Heart right ventricle (tissue), 16 donors: Measurements from ENCODE around the gene HPRT1. TPM values are rescaled to one million over a fixed set of nuclear protein-coding genes. Genes with fewer than 3 reads are reported as not detected.

Source experiments
- ATAC-seq, 8 donors: fragments of 200-7000 bp; cut with Tn5 transposase; one replicate each; pipeline ENCODE4 v1.9.1; 2020; ENCODE audit warnings: mild to moderate bottlenecking in 8 of 8, moderate library complexity in 8 of 8, moderate number of reproducible peaks in 1 of 8
- DNase-seq, 2 donors: peaks; one replicate each; pipeline ENCODE4 v3.0.0-alpha.2; 2020
- H3K27ac ChIP-seq, 10 donors: fragments of 200-600 bp; sonication (generic) in 2 of 10; one replicate each; pipeline versions ENCODE4 v1.5.0 to v1.8.0; 2020 to 2022; ENCODE audit warnings: mild to moderate bottlenecking in 3 of 10
- H3K27me3 ChIP-seq, 7 donors: fragments of 200-600 bp; one replicate each; pipeline ENCODE4 v1.8.0; 2021 to 2022; ENCODE audit warnings: mild to moderate bottlenecking in 2 of 7
- H3K36me3 ChIP-seq, 9 donors: fragments of 200-600 bp; sonication (generic) in 1 of 9; one replicate each; pipeline versions ENCODE4 v1.5.0 to v1.8.0; 2020 to 2022; ENCODE audit warnings: mild to moderate bottlenecking in 2 of 9
- H3K4me1 ChIP-seq, 9 donors: fragments of 200-600 bp; sonication (generic) in 1 of 9; one replicate each; pipeline versions ENCODE4 v1.5.0 to v1.8.0; 2020 to 2022; ENCODE audit warnings: mild to moderate bottlenecking in 4 of 9
- H3K4me3 ChIP-seq, 10 donors: fragments of 200-600 bp; sonication (generic) in 2 of 10; one replicate each; pipeline versions ENCODE4 v1.5.0 to v1.8.0; 2020 to 2022; ENCODE audit warnings: mild to moderate bottlenecking in 7 of 10, moderate library complexity in 2 of 10
- H3K9me3 ChIP-seq, 11 donors: fragments of 200-600 bp in 10 of 11; sonication (generic) in 2 of 11; one replicate each; pipeline versions ENCODE4 v1.5.0 to v1.8.0; 2013 to 2022; ENCODE audit warnings: mild to moderate bottlenecking in 2 of 11, control low read depth in 1 of 11, moderate library complexity in 1 of 11
- WGBS, 2 donors: extraction: QIAGEN DNeasy Blood & Tissue Kit; methylation state at CpG; one replicate each; pipeline ENCODE4 v1.1.7; 2013; ENCODE audit warnings: inconsistent platforms in 1 of 2; 5-methylcytosine and 5-hydroxymethylcytosine counted together
- intact Hi-C, 10 donors: fragments of 100-400 bp; cut with DNase I; formaldehyde crosslinking; loops; one replicate each; pipeline versions ENCODE4 v1.11.1 to v1.14.2; 2022
- polyA plus RNA-seq, 2 donors: library from polyadenylated mRNA; stranded (reverse); fragments of 200-250 nt; gene quantifications; one replicate each; pipeline ENCODE4 v1.2.3, GENCODE V29; 2013
- total RNA-seq, 10 donors: library from RNA; stranded (reverse); fragmentation: NEBNext Ultra II Directional in 3 of 10; extraction: Animal tissue kit (Norgen Biotek cat#: 25700) in 3 of 10; gene quantifications; one replicate each; pipeline versions ENCODE4 v1.2.1 to v1.2.4, GENCODE V29; 2021 to 2023
- TF ChIP-seq, protein P1 (sequence below), 9 donors: fragments of 200-600 bp; sonication (generic) in 2 of 9; IDR thresholded peaks; one replicate each; pipeline versions ENCODE4 v1.5.0 to v1.8.0; 2021 to 2022; ENCODE audit warnings: antibody characterized with exemption in 9 of 9, mild to moderate bottlenecking in 5 of 9, moderate library complexity in 1 of 9
- donor health status: Arrhythmogenic right ventricular cardiomyopathy.
- donor health status: ischemic (EF 13 %, LVEDD 7.1; RV severe dilation, severe dysfunction).
- donor health status: healthy with polysubstance abuse.
- donor health status: DM: no; HTN: yes; CAD: no.
- donor health status: DM: no; HTN: no; CAD: no.
- donor health status: ischemic (EF 25% LVEDD 6.9; RV normal size, moderate dysfunction).
- donor health status: ischemic (EF 25% LVEDD 5.7; RV mildly dilated, moderate dysfunction).
- donor health status: healthy.
- donor health status: DM: yes; HTN: yes; CAD: no.
- donor health status: Ischemic cardiomyopathy.
- donor health status: ischemic (EF 35%, LVEDD 5.7; RV mildly dilated, moderate dysfunction).
- donor health status: nonischemic (EF 11% LVEDD 7.7; RV severe dilation, severe dysfunction).
- donor health status: DM: yes; HTN: yes; CAD: no.
- donor health status: PGD.
- donor health status: ischemic (EF 29% LVEDD 5.4; RV normal size, mild dysfunction).
- donor health status: nonischemic (EF 23%, LVEDD 6.1; RV moderate dilation, normal function).

Gene HPRT1
- total and polyA plus RNA-seq, 12 donors = 17.0 to 29.6 (median 25.6) TPM

DNA sequence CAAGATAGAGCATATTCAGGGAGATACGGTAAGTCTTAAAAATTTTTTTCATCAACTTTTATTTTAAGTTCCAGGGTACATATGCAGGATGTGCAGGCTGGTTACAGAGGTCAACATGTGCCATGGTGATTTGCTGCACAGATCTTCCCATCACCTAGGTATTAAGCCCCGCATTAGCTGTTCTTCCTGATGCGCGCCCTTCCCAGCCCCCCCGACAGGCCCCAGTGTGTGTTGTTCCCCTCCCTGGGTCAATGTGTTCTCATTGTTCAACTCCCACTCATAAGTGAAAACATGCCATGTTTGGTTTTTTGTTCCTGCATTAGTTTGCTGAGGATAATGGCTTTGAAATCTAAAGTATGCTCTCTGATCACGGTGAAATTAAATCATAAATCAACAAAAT is 64.2 kb downstream of the HPRT1 start:
- Histone ChIP-seq H3K4me1 (peaks cover 0 to 4% (median 0%) of the 10 kb centered on the region in 9 donors), H3K36me3 (no peaks in the 10 kb centered on the region), H3K27me3 (no peaks in the 10 kb centered on the region), H3K4me3 (no peak overlapping the region), H3K27ac (no peak overlapping the region), H3K9me3 (no peaks in the 10 kb centered on the region)
- ATAC-seq (no peak), DNase-seq (no peak)
- TF ChIP-seq, protein P1, sequence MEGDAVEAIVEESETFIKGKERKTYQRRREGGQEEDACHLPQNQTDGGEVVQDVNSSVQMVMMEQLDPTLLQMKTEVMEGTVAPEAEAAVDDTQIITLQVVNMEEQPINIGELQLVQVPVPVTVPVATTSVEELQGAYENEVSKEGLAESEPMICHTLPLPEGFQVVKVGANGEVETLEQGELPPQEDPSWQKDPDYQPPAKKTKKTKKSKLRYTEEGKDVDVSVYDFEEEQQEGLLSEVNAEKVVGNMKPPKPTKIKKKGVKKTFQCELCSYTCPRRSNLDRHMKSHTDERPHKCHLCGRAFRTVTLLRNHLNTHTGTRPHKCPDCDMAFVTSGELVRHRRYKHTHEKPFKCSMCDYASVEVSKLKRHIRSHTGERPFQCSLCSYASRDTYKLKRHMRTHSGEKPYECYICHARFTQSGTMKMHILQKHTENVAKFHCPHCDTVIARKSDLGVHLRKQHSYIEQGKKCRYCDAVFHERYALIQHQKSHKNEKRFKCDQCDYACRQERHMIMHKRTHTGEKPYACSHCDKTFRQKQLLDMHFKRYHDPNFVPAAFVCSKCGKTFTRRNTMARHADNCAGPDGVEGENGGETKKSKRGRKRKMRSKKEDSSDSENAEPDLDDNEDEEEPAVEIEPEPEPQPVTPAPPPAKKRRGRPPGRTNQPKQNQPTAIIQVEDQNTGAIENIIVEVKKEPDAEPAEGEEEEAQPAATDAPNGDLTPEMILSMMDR (IDR thresholded peaks at IDR 0.05) = no peak
- WGBS, 2 donors = 73 to 90% methylated on average over 6 of the region's 6 CpGs
- intact Hi-C loops = loop anchor here in 7 of 10 donors (5.0 to 10.0 kb wide), 3 partner anchors 228 to 261 kb away; no protein-coding TSS in a partner anchor

DNA sequence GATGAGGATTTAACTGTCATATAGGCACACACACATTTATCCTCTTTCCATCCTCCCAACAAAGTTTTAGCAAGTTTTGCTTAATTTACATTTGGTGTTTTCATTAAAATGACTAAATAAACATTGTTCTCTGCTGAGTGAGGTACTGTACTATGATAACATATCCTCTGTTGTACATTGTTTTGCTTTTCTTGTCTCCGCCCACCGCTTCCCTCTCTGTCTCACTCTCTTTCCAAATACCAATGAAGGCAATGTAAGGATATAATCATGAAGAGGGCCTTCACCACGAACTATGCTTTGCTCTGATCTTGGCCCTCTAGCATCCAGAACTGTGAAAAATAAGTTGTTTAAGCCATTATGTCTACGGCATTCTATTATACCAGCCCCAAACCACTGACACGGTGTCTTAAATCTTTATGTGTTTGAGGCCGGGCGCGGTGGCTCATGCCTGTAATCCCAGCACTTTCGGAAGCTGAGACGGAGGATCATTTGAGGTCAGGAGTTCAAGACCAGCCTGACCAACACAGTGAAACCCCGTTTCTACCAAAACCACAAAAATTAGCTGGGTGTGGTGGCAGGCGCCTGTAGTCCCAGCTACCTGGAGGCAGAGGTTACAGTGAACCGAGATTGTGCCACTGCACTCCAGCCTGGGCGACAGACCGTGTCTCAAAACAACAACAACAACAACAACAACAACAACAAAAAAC is 65.3 kb downstream of the HPRT1 start:
- H3K4me1 ChIP-seq = peaks cover 0 to 4% (median 0%) of the 10 kb centered on the region in 9 donors
- TF ChIP-seq, protein P1 (IDR thresholded peaks at IDR 0.05) = no peak
- no peaks in the 10 kb centered on the region for H3K36me3 ChIP-seq
- no peaks in the 10 kb centered on the region for H3K27me3 ChIP-seq
- 86 to 88% methylated on average over 15 of the region's 15 CpGs for WGBS, 2 donors
- intact Hi-C loops = loop anchor here in 5 of 10 donors (10.0 kb wide), 2 partner anchors 230 to 260 kb away; no protein-coding TSS in a partner anchor
- no peak overlapping the region for H3K27ac ChIP-seq
- H3K9me3 ChIP-seq = no peaks in the 10 kb centered on the region
- DNase-seq (no peak), ATAC-seq (no peak)
- H3K4me3 ChIP-seq = no peak overlapping the region

DNA sequence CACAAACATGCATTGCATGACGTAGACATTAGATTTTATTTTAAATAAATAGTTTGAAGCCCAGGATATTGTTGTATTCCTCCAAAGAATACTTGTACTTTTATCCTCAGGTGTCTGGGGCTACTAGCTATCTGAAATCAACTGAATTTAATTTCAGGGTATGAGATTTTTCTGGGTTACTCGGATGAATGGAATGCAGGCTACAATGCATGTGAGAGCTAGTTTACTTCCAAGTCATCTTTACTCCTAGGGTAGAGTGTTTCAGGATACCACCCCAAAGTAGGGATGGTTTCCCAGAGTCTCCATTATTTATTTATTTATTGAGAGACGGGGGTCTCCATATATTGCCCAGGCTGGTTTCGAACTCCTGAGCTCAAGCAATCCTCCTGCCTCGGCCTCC is 66.4 kb downstream of the HPRT1 start:
- peaks cover 0 to 8% (median 0%) of the 10 kb centered on the region in 7 donors for H3K27me3 ChIP-seq
- peaks cover 0 to 4% (median 0%) of the 10 kb centered on the region in 9 donors for H3K4me1 ChIP-seq
- no peak overlapping the region for H3K4me3 ChIP-seq
- H3K9me3 ChIP-seq = no peaks in the 10 kb centered on the region
- no peak for ATAC-seq
- TF ChIP-seq, protein P1 (IDR thresholded peaks at IDR 0.05) = no peak
- 97% methylated on average over 5 of the region's 5 CpGs for WGBS, 2 donors
- intact Hi-C loops = loop anchor here in 5 of 10 donors (10.0 kb wide), 2 partner anchors 228 to 258 kb away; no protein-coding TSS in a partner anchor
- DNase-seq = no peak
- no peaks in the 10 kb centered on the region for H3K36me3 ChIP-seq
- no peak overlapping the region for H3K27ac ChIP-seq

DNA sequence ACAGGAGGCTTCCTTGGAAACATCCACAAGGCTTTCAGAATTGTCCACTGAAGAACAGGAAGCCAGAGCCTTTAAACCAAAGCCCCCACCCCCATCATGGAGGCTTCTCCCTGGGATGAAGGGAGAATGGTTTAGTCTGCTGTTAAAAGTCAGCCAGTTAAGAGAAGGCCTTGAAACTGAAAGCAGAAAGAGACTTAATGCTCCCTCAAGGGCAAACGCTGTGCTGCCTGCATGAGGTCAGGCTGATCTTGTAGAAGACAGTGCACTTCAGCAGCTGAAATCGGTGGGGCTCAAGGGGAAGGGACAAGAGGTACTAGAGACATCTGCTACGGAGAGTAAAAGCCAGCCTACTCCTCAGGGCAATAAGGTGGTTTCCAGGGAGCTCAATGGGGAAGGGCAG is 69.0 kb downstream of the HPRT1 start:
- TF ChIP-seq, protein P1 (IDR thresholded peaks at IDR 0.05) = no peak

More for the DNA sequence above, 69.0 kb downstream of the HPRT1 start:
- WGBS, 2 donors = 27 to 52% methylated on average over 3 of the region's 3 CpGs
- no peak for ATAC-seq
- intact Hi-C loops = loop anchor here in 5 of 10 donors (10.0 kb wide), 2 partner anchors 226 to 256 kb away; no protein-coding TSS in a partner anchor
- Histone ChIP-seq H3K36me3 (no peaks in the 10 kb centered on the region), H3K27me3 (peaks cover 0 to 9% (median 0%) of the 10 kb centered on the region in 7 donors), H3K4me1 (peaks cover 0 to 4% (median 0%) of the 10 kb centered on the region in 9 donors), H3K4me3 (no peak overlapping the region), H3K27ac (no peak overlapping the region), H3K9me3 (no peaks in the 10 kb centered on the region)
- DNase-seq = no peak
